ENCODE data around the gene TTYH3. TPM values are rescaled to one million over a fixed set of nuclear protein-coding genes. Genes with fewer than 3 reads are reported as not detected.

Gene TTYH3
- total RNA-seq, 1 experiment from 2014 or later = 31.8 TPM

DNA sequence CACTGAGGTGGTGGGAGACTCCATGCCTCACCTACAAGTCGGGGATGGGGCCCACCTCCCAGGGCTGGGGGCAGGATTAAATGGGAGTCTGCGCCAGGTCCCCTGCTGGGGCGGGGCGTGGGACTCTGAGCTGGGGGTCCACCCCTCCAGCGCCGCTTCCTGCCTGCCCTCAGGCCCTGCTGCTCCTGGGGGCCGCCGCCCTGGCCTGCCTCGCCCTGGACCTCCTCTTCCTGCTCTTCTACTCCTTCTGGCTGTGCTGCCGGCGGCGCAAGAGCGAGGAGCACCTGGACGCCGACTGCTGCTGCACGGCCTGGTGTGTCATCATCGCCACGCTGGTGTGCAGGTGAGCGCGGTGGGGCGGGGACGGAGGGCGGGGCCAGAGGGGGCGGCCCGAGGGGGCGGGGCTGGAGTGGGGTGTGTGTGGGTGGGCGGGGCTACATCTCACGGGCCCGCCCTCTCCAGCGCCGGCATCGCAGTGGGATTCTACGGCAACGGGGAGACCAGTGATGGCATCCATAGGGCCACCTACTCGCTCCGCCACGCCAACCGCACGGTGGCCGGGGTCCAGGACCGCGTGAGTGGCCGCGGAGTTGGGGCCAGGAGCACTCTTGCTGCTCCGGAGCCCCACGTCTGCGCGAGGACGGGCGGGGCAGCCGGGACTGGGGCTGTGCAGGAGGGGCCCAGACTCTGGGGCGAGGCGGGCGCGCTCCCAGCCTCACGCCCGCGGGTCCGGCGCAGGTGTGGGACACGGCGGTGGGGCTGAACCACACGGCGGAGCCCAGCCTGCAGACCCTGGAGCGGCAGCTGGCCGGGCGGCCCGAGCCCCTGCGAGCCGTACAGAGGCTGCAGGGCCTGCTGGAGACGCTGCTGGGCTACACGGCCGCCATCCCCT lies 15.1 kb downstream of the TTYH3 start:
- DNase-seq (ENCODE audit: low read depth) = no peak

DNA sequence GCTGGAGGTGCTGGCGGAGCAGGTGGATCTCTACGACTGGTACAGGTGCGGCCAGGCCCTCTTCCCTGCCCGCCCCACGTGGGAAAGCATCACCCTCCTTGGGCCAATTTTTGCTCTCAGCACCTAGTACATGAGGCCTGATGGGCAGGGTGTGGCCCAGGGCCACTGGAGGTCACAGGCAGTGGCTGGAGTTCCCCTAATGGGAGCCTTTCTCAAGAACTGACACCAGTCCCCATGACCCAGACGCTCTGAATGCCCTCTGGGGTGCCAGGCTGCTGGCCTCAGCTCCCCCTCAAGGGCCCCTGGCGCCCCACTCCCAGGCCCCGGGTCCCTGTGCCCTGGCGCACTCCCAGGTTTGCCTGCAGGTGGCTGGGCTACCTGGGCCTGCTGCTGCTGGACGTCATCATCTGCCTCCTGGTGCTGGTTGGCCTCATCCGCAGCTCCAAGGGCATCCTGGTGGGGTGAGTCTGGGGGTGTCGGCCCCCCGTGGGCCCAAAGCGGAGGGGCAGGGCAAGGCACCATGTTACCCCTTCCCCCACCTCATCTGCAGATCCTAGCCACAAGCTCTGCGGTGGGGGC lies 15.9 kb downstream of the TTYH3 start:
- no peak for DNase-seq (ENCODE audit: low read depth)

DNA sequence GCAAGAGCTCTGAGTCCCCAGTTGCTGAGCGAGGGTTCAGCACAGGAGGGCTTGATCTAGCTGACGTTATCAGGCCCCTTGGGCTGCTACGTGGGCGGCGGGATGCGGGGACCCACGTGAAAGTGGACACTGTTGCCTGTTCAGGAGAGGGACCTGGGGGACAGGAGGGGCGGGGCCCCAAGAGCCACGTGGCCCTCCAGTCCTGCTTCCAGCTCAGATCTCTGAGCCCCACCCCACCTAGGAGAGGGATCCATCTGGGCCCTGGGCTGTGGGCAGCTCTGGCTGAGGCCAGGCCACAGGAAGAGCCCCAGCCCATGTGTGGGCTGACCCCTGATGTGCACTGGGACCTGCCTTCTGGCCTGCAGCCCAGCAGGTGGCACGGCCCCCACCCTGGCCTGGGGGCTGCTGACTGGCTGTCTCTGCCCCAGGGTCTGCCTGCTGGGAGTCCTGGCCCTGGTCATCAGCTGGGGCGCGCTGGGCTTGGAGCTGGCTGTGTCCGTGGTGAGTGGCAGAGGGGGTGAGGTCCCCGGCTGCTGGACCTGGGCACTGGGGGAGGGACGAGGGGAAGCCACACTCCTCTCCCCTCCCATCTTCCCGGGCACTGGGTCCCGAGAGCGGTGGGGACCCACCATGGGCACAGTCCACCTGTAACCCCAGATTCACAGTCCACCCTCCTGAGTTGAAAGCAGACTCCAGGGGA lies 17.5 kb downstream of the TTYH3 start:
- no peak for DNase-seq (ENCODE audit: low read depth)

DNA sequence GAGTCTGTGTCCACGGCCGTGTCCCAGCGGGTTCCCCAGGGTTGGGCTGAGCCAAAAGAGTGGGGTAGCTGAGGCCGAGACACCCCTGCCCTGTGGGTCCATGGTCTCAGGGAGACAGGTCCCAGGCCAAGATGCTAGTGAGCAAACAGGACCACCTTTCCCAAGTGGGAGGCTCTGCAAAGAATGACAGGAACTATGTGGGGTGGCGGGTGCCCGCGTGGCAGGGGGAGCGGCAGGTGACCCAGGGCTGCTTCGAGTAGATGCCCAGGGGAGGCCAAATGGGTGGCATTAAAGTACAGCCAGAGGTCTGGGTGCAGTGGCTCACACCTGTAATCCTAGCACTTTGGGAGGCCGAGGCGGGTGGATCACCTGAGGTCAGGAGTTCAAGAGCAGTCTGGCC lies 18.2 kb downstream of the TTYH3 start:
- no peak for DNase-seq (ENCODE audit: low read depth)

DNA sequence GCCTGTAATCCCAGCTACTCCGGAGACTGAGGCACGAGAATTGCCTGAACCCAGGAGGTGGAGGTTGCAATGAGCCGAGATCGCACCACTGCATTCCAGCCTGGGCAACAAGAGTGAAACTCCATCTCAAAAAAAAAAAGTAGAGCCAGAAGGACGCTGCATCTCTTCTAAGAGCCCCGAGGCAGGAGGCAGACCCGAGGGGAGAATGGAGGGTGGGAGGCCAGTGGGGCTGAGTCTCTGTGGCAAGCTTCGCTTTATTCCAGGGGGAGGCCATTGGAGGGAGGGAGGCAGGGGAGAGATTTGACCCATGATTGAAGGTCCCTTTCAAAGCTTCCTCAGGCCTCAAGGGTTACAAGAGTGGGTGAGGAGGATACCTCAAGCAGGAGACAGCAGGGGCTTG lies 18.7 kb downstream of the TTYH3 start:
- no peak for DNase-seq (ENCODE audit: low read depth)

DNA sequence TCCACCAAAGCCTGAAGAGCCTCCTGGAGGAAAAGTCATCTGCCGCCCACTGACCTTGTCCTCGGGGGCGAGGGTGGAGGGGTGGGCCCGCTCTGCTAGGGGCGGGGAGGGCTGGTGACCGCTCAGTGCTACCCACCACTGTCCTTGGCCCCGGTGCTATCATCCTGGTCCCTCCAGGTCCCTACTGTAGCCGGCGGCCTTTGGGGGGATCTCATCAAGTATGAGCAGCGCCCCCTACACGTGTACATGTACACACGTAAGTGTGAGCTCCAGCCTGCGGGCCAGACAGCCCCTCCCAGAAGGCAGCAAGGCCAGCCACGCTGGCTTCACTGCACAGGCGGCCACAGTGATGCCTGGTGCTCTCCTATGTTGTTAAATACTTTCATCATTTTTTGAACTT lies 19.6 kb downstream of the TTYH3 start:
- DNase-seq (ENCODE audit: low read depth) = no peak

DNA sequence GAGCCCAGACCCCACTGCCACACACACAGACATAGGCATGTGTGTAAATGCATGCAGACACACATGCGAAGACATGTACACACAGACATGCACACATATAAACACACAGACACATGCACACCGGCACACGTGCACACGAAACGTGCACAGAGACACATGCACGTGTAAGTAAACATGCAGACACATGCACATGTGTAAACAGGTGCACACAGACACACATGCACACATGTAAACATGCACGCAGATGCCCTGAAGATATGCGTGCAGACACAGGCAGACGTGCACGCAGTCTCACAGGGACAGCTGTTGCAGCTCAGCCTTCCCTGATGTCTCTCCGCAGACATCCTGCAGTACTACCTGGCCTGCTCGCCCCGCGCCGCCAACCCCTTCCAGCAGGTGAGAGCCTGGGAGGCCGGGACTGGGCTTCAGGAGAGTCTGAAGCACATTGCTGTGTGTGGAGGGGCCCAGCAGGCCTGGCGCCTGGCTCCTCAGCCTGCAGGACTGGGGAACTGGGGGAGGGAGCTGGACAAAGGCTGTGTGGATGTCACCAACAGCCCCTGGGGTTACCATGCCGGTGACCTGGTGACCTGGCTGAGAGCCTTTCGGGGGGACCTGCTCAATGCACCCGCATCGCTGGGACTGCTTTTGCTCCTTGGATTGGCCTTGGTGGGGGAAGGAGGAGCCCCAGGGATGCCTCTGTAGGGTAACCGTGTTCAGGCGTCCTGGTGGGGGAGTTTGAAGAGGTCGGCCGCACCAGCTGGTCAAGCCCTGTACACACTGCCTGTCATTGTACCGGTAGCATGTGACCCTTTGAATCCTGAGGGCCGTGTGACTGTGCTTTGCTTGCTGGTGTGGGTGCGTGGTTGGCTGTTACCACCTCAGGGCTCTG lies 20.3 kb downstream of the TTYH3 start:
- no peak for DNase-seq (ENCODE audit: low read depth)

DNA sequence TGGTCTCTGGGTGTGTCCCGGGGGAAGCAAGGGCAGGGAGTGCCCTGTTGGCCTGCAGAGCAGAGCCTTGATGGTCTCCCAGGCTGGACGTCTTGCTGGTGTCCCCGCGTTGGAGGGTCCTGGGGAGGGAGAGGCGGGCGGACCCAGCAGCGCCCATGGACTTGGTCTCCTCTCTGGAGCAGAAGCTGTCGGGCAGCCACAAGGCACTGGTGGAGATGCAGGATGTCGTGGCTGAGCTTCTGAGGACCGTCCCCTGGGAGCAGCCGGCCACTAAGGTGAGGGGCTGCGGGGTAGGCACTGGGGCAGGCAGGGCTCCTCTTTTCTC lies 20.9 kb downstream of the TTYH3 start:
- DNase-seq (ENCODE audit: low read depth) = no peak

DNA sequence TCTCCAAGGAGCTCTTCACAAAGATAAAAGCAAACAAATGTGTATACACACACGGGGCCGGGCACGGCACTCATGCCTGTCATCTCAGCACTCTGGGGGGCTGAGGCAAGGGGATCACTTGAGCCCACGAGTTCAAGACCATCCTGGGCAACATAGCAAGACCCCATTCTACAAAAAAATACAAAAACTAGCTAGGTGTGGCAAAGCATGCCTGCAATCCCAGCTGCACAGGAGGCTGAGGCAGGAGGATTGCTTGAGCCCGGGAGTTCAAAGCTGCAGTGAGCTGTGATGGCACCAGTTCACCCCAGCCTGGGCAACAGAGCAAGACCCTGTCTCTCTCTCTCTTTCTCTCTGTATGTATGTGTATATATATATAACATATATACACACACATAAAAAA lies 22.3 kb downstream of the TTYH3 start:
- DNase-seq (ENCODE audit: low read depth) = no peak

DNA sequence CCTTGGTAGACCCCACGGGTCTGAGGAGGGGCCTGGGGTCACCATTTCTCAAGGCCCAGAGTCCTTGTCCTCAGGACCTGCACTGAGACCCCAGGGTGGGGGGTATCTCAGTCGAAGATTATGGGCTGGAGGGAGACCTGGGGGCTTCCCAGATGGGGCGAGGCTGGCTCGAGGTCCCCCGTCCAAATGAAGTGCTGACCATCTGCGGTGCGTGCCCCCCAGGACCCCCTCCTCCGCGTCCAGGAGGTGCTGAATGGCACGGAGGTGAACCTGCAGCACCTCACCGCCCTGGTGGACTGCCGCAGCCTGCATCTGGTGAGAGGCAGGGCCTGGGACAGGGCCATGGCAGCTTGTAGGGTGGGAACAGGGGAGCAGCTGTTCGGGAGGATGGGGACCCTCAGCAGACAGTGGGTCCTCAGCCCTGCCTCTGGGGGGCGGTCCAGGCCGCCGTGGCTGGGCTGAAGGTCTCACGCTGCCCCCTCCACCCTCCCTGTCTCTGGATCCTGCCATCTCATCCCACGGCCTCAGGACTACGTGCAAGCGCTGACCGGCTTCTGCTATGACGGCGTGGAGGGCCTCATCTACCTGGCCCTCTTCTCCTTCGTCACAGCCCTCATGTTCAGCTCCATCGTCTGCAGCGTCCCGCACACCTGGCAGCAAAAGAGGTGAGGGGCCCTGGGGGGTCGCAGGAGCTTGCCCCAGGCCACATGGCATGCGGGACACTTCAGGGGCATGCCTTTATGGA lies 24.3 kb downstream of the TTYH3 start:
- DNase-seq (ENCODE audit: low read depth) = no peak

DNA sequence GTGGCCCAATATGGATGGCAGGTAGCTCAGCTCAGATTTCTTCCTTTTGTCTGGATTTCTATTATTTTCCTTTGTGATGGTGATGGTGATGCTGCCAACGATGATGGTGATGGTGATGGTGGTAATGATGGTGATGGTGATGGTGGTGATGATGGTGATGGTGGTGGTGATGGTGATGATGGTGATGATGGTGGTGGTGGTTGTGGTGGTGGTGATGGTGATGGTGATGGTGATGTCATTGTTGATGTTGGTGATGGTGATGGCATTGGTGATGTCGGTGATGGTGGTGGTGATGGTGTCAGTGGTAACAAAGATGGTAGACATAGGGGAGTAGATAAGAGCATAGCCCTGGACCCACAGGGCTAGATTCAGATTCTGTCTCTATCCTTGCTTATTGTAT lies 25.4 kb downstream of the TTYH3 start:
- no peak for DNase-seq (ENCODE audit: low read depth)

DNA sequence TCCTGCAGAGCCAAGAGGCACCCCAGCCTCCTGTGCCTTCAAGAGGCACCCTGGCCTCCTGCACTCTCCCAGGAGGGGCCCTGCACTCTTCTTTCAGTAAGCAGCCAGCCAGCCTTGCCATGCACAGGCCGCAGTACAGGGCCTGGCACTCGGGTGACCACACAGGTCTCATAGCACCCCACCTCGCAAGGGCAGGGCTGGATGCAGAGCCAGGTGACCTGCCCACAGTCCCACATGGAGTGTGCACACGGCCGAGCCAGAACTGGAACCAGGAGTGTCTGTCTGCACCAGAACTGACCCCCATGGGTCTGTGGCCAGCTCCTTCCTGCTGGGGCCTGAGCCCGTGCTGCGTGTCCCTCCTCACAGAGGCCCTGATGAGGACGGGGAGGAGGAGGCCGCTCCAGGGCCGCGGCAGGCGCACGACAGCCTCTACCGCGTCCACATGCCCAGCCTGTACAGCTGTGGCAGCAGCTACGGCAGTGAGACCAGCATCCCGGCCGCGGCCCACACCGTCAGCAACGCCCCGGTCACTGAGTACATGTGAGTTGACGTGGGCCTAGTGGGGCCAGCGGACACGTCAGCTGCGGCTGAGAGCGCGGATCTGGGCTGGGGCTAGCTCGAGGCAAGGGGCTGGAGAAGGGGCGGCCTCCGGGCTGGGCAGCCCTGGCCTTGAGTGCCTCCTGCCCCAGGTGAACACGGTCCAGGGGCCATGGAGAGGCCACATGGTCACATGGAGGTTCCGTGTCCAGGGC lies 26.3 kb downstream of the TTYH3 start:
- DNase-seq (ENCODE audit: low read depth) = no peak

DNA sequence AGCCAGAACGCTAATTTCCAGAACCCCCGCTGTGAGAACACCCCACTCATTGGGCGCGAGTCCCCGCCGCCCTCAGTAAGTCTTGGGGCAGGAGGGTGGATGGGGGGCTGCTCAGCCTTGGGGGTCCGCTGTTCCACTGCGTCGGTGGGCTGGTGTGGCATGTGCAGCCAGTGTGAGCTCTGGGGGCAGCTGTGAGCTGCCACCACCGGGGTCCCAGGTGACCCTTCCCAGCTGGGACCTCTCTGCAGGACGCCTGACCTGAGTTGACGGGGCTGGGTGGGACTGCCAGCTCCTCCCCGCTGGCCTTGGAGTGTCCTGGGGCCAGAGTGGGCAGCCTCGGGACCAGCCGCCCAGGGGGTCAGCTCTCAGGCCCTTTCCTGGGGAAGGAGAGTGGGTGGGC lies 27.2 kb downstream of the TTYH3 start:
- DNase-seq (ENCODE audit: low read depth) = no peak

DNA sequence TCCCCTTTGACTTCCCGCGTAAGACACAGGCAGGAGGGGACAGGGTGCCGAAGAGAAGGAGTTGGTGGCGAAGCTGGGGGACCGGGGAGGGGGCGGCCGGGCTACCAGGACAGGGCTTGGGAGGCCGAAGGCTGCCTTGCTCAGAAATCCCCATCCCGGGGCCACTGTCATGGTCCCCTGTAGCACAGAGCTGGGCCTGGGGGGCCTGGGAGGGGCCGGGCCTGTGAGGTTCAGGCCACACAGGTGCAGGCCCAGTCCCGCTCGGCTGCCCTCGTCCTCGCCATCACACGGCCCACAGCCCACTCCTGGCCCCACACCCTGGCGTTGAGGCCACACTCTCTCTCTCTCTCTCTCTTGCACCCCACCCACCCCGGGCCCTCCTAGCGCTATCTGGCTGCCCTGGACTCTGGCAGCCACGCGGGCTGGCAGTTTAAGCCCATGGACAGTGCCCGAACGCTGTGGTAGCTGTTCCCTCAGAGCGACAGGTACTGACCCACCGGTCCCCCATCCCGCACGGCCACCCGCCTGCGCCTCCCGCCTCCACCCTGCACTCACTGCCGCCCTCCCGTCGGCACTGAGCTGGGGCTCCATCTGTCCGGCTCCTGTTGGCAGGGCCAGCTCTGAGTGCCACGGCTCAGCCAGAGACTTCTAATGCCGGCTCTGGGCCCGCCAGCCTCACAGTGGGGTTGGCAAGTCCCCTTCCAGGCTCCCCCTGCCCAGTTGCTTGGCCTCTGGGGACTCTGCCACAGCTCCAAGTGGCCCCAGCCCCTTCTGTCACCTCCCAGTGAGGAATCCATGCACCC lies 28.0 kb downstream of the TTYH3 start:
- DNase-seq (ENCODE audit: low read depth) = no peak

DNA sequence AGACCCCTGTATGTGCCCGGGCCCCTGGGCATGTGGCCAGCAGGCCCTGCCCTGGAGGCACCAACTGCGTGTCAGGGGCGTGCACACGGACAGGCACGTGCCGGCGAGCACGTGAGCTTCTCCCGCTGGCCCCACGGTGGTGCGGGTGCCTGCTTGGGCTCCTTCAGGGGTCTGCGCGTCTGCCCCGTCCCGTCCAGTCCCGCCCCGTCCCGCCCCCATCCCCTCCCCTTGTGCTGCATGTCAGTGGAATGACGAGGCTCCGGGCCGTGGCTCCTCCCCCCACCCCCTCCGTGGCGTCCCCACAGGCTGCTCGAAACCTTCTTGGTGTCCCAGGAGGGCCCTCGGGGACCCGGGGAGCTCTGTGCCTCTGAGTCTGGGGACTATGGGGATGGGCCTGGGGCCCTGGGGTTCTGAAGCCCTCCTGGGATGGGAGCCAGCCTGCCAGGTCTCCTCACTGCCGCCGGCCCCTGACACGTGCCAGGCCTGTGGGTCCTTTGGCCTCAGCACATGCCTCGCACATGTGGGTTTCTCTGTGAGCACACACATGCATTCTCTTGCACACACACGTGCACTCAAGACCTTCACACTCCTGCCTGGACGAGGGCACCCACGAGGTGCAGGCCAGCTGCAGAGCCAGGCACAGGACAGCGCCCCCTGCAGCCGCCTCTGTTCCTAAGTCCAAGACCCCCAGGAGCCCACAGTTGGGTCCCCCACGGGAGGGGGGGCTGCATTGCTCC lies 28.7 kb downstream of the TTYH3 start:
- no peak for DNase-seq (ENCODE audit: low read depth)

DNA sequence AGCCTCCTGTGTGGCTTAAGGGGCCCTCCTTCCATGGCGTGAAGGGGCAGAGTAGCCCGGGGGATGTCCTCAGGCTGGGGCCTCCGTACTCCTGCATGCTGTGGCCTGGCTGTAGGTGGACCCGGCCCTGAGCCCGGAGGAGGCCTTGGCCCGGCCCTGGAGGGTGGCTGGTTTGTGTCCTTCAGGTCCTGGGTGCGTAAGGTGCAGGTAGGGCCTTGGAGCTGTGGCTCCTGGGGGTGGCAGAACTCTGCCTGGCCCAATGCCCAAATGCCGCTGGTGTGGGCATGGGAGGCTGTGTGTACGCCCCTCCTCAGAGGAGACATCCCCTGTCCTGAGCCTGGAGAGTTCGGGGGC lies 29.3 kb downstream of the TTYH3 start:
- no peak for DNase-seq (ENCODE audit: low read depth)

DNA sequence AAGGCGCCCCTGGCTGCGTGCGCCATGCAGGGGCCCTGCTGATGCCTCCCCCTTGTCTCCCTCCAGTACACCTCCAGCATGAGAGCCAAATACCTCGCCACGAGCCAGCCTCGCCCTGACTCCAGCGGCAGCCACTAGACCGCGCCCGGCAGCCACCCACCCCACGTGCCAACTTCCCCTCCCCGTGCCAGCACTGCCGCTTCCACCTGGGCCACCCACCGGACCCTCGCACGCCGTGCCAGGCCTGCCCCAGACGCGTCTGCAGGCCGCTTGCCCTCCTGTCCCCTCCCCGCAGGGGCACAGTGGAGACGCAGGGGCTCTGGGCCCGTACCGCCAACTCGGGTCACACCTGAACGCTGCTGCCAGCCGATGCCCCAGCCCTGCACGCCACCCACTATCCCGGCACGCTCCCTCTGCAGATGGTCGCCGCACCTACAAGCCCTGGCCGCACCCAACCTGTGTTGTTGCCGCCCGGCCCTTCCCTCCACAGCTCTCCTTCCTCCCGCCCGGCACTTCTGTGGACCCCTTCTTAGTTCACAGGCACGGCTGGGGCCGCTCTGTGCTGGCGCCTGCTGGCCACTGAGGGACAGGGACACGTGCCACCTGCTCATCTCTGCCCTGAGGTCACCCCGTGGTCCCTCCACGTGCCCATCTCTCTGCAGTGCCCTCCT lies 30.0 kb downstream of the TTYH3 start:
- DNase-seq (ENCODE audit: low read depth) = no peak
